Ishikawa (cell line): ENCODE measurements around the gene VMO1.

Source experiments
- CEBPB ChIP-seq: IDR thresholded peaks from 2 replicates; pipeline ENCODE4 v1.6.1; 2012
- CREB1 ChIP-seq: IDR thresholded peaks from 2 replicates; pipeline ENCODE4 v1.6.1; 2012; ENCODE audit warnings: low read depth
- EGR1 ChIP-seq: IDR thresholded peaks from 2 replicates; pipeline ENCODE4 v1.6.1; 2012
- FOXM1 ChIP-seq: IDR thresholded peaks from 2 replicates; pipeline ENCODE4 v1.6.1; 2012; ENCODE audit warnings: low read depth, borderline replicate concordance
- NFIC ChIP-seq: IDR thresholded peaks from 2 replicates; pipeline ENCODE4 v1.6.1; 2012
- RAD21 ChIP-seq: IDR thresholded peaks from 2 replicates; pipeline ENCODE4 v1.6.1; 2012; ENCODE audit warnings: low read depth
- TAF1 ChIP-seq: IDR thresholded peaks from 2 replicates; pipeline ENCODE4 v1.6.1; 2012; ENCODE audit warnings: low read depth, mild to moderate bottlenecking
- TCF12 ChIP-seq: IDR thresholded peaks from 2 replicates; pipeline ENCODE4 v1.6.1; 2012; ENCODE audit warnings: low read depth
- TEAD4 ChIP-seq: IDR thresholded peaks from 2 replicates; pipeline ENCODE4 v1.6.1; 2012
- YY1 ChIP-seq: IDR thresholded peaks from 2 replicates; pipeline ENCODE4 v1.6.1; 2012; ENCODE audit warnings: low read depth
- ZBTB7A ChIP-seq: IDR thresholded peaks from 2 replicates; pipeline ENCODE4 v1.6.1; 2012; ENCODE audit warnings: low read depth
- TF ChIP-seq, protein P1 (sequence below): IDR thresholded peaks from 2 replicates; pipeline ENCODE4 v1.6.1; 2012
- TF ChIP-seq, protein P2 (sequence below): IDR thresholded peaks from 2 replicates; pipeline ENCODE4 v1.6.1; 2012; ENCODE audit warnings: low read depth, mild to moderate bottlenecking

Gene VMO1

DNA sequence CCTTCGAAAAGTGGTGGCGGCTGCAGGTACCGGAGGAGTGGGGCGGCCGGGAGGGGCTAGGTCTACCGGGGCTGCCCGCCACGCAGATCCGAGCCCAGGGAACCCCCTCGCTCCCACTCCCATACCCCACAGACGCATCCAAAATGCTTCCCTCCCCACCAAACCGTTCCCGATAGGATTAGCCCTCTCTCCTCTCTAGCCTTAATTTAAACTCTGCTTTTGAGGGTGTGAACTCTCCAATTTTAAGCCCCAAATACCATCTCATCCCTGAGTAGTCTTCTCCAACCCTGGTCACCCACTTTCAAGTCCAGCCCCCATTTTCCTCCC, 46.2 kb downstream of the VMO1 start:
- TF ChIP-seq, protein P1, sequence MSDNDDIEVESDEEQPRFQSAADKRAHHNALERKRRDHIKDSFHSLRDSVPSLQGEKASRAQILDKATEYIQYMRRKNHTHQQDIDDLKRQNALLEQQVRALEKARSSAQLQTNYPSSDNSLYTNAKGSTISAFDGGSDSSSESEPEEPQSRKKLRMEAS = no peak
- no peak for TF ChIP-seq CREB1
- TF ChIP-seq RAD21 = no peak
- no peak for TF ChIP-seq TCF12
- TF ChIP-seq TEAD4 = no peak

DNA sequence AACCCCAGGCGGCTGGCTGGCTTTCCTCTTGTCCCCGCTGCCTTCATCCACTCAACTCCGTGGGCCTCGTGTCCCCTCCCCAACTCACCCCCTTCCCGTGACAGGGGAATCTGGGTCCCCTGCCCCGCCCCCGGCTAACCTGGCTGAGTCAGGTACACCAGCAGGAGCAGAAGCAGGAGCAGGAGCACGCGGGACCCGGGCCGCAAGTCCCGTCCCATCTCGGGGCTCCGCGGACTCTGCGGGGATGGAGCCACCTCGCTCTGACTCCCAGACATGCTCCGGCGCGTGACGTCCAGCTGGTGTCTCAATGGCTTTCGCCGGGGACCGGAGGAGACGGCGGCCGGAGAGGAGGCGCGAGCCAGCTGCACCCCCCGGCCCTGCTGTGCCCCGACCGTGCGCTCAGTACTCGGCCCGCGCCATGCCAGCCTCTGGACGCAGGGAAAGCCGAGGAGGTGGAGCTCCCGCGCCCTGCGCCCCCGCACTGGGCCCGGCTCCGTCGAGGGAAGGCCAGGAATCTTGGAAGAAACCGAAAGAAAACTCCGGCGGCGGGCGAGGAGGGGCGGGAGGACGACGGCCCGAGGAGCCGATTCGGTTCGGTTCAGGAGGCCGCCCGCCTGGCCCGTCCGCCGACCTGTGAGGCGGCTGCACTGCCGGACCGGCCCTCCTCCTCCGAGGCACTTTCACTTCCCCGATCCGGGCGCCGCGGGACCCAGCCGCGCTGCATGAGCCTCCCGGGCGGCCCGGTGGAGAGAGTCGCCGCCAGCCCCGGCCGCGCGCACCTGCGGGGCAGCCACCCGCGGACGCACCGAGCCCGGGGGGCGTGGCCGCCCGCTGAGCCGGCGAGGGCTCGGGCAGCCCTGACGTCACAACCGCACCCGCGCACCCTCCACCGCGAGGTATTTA, 46.8 kb downstream of the VMO1 start, which contains the start of the genes CXCL16 and ZMYND15:
CXCL16 (minus strand) TSS at position 807 of the 903 bp plus-strand sequence; CDS start at position 218, 589 bp downstream.
ZMYND15 (plus strand) TSS at position 712 of the 903 bp plus-strand sequence. CDS start 716 bp downstream, outside the sequence.
- TF ChIP-seq NFIC (no peak), ZBTB7A (no peak), EGR1 (peak; percentile 89), YY1 (peak; percentile 70)
- TF ChIP-seq, protein P1 = peak; percentile 71; the same call in 1 of the 2 replicates

DNA sequence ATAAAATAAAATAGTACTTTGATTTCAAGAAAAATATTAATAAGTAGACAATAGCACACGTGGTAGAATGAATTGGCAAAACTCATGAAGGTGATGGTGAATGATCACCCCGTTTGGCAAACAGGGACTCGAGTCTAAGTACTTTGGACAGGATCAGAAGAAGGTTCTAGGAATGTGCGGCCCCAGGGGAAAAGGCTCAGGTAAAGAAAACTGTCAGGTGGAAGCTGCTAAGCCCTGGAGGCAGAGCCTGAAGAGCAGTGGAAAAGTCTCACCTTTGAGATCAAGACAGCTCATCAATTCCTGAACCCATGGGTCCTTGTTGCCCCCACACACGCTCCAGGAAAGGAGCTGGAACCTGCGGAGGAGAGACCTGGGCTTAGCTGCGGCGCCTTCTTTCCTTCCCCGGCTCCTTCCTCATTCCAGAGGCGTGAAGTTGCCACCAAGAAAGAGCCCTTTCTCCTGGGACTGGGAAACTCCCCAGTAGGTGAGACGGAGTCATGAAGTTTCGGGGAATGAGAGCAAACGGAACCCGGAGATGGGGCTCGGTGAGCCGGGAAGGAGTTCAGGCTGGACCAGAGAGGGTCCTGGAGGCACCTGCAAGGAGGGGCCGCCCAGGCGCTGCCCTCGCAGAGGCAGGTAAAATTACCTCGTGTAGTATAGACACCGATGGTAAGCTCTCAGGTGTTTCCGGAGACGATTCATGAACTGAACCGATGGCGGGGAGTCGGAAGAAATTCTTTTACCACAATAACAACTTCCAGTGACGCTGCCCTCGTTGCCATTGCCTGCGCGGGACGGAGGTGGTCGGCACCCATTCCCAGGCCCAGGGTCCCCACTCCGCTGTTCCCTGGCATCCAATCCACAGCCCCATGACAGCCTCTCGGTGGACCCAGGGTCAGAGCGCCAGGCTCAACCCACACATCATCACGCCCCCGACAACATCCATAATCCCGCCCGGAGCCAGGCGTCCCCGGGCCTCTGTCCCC, 47.7 kb downstream of the VMO1 start:
- TF ChIP-seq YY1 (no peak), NFIC (no peak), CEBPB (no peak), TCF12 (no peak), ZBTB7A (no peak), FOXM1 (no peak), TEAD4 (no peak)
- TF ChIP-seq, protein P1 = no peak
- TF ChIP-seq, protein P2, sequence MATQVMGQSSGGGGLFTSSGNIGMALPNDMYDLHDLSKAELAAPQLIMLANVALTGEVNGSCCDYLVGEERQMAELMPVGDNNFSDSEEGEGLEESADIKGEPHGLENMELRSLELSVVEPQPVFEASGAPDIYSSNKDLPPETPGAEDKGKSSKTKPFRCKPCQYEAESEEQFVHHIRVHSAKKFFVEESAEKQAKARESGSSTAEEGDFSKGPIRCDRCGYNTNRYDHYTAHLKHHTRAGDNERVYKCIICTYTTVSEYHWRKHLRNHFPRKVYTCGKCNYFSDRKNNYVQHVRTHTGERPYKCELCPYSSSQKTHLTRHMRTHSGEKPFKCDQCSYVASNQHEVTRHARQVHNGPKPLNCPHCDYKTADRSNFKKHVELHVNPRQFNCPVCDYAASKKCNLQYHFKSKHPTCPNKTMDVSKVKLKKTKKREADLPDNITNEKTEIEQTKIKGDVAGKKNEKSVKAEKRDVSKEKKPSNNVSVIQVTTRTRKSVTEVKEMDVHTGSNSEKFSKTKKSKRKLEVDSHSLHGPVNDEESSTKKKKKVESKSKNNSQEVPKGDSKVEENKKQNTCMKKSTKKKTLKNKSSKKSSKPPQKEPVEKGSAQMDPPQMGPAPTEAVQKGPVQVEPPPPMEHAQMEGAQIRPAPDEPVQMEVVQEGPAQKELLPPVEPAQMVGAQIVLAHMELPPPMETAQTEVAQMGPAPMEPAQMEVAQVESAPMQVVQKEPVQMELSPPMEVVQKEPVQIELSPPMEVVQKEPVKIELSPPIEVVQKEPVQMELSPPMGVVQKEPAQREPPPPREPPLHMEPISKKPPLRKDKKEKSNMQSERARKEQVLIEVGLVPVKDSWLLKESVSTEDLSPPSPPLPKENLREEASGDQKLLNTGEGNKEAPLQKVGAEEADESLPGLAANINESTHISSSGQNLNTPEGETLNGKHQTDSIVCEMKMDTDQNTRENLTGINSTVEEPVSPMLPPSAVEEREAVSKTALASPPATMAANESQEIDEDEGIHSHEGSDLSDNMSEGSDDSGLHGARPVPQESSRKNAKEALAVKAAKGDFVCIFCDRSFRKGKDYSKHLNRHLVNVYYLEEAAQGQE = no peak

DNA sequence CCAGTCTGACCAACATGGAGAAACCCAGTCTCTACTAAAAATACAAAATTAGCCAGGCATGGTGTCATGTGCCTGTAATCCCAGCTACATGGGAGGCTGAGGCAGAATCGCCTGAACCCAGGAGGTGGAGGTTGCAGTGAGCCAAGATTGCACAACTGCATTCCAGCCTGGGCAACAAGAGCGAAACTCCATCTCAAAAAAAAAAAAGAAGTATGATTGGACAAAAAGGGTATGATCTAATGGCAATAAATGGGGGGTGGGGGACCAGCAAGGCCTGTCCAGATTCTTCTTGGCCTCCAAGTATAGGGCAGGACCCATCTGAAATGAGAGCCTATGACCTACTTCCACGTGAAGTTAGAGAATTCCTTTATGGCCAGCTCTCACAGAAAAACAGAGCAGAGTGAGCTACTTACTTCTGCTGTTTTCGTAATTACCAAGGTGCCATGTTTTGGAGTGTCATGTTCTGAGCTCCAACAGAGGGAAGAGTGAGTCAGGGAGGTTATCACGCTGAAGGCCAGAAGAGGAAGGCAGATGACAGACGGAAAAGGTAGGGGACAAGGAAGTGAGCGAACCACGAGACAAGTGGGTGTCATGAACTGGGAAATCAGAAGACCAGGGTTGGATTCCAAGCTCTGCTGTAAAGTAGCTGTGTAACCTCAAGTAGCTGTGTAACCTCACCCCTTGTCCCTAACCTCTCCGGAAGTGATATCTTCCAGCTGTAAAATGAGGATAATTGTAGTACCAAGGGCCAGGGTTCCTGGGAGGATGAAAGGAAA, 50.1 kb downstream of the VMO1 start:
- TF ChIP-seq EGR1 (no peak), CEBPB (no peak), TAF1 (no peak), TEAD4 (no peak), TCF12 (no peak)
